Stimulated activated CD4-positive, alpha-beta T cell treated with anti-CD3 and anti-CD28 coated beads, Interleukin-1b, Interleukin-23, amount 100 ng/mL, for 24 hours (primary cell): ENCODE results near the gene APOC3.
"Not testable (repeated sequence)": the region's sequence is repeated elsewhere in the genome, so short reads cannot be mapped to it uniquely, and the experiment has no call there.

Experiments
- DNase-seq, 4 experiments: peaks; one replicate each; pipeline ENCODE4 v3.0.0-alpha.2; 2020; ENCODE audit warnings: low read depth in 4 of 4, low spot score in 1 of 4

APOC3 gene

GRCh38 chr11:116830184-116830912, 641 bp downstream of the APOC3 start:
- DNase-seq, result no peak

GRCh38 chr11:116831790-116832349, 2.2 kb downstream of the APOC3 start:
- DNase-seq, result no peak

GRCh38 chr11:116832350-116833290, 2.9 kb downstream of the APOC3 start:
- no peak for DNase-seq

GRCh38 chr11:116833491-116833815, 3.7 kb downstream of the APOC3 start:
- DNase-seq, result no peak

- no peak for DNase-seq
Observed at GRCh38 chr11:116833816-116834534, 4.3 kb downstream of the APOC3 start.

- not testable (repeated sequence) for DNase-seq
Observed at GRCh38 chr11:116834535-116835041, 4.9 kb downstream of the APOC3 start.

- no peak for DNase-seq
Observed at GRCh38 chr11:116835042-116835772, 5.5 kb downstream of the APOC3 start.

- peak; percentile 30 to 70 (median 54) for DNase-seq
Observed at GRCh38 chr11:116835791-116836631, 6.3 kb downstream of the APOC3 start.

- no peak for DNase-seq
Observed at GRCh38 chr11:116836632-116836991, 6.9 kb downstream of the APOC3 start.

GRCh38 chr11:116837231-116838091, 7.8 kb downstream of the APOC3 start, which contains the start of gene APOA1:
Gene APOA1 (minus strand): TSS chr11:116837622. CDS start chr11:116837387, 235 bp downstream.
- DNase-seq, result no peak

- DNase-seq, result no peak
Observed at GRCh38 chr11:116838321-116839084, 8.8 kb downstream of the APOC3 start.

- DNase-seq, result no peak
Observed at GRCh38 chr11:116840224-116840745, 10.6 kb downstream of the APOC3 start.

- DNase-seq, result no peak
Observed at GRCh38 chr11:116840746-116841296, 11.1 kb downstream of the APOC3 start.

GRCh38 chr11:116842117-116842516, 12.4 kb downstream of the APOC3 start:
- DNase-seq, result no peak

- DNase-seq, result no peak
Observed at GRCh38 chr11:116842909-116843308, 13.2 kb downstream of the APOC3 start.

- DNase-seq, result no peak
Observed at GRCh38 chr11:116843661-116844060, 14.0 kb downstream of the APOC3 start.

- no peak for DNase-seq
Observed at GRCh38 chr11:116844722-116845121, 15.0 kb downstream of the APOC3 start.
